ENCODE results near the gene PTPRJ. TPM values are rescaled to one million over a fixed set of nuclear protein-coding genes. Genes with fewer than 3 reads are reported as not detected.

The PTPRJ gene
- total and polyA plus RNA-seq, 9 of the 15 experiments (the other 6 are each of a cell fraction or from before 2014, with no cell fraction given) = 0.56 to 10.7 (median 4.8) TPM

DNA sequence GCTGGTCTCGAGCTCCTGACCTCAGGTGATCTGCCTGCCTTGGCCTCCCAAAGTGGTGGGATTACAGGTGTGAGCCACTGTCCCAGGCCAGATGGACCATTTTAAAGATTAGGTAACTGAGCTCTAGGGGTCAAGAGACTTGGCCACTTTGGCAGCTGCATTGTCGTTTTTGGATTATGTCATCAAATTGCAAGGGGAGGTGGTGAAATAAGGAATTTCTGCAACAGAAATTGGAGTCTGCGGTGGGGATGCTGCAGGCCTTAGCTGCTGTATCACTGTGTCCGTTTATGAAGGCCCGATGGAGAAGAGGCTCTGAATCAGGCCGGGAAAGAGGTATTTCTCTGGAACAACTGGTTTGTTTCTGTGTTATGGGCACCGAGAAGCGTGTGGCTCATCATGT is 34.6 kb downstream of the PTPRJ start:
- H3K27ac ChIP-seq (ENCODE audit: extremely low read depth, low read depth, low read length) = no peak overlapping the region
- FAIRE-seq (no peak), ATAC-seq (no peak), DNase-seq (ENCODE audit: extremely low read depth in 1 of 4, low spot score in 3 of 4) (no peak)
- TF ChIP-seq HLTF (IDR thresholded peaks at IDR 0.05) (no peak), HNRNPK (IDR thresholded peaks at IDR 0.05; ENCODE audit: low read depth, low read length, poor library complexity, severe bottlenecking) (no peak), NELFE (IDR thresholded peaks at IDR 0.05; ENCODE audit: insufficient read depth, insufficient read length) (no peak), ZNF561 (CRISPR knock-in tag; conservative IDR thresholded peaks at IDR 0.05) (no peak), IRF1 (CRISPR knock-in tag; IDR thresholded peaks at IDR 0.05; ENCODE audit: borderline replicate concordance) (no peak), RB1 (IDR thresholded peaks at IDR 0.05; ENCODE audit: low read depth) (no peak)
- TF ChIP-seq, protein P1, sequence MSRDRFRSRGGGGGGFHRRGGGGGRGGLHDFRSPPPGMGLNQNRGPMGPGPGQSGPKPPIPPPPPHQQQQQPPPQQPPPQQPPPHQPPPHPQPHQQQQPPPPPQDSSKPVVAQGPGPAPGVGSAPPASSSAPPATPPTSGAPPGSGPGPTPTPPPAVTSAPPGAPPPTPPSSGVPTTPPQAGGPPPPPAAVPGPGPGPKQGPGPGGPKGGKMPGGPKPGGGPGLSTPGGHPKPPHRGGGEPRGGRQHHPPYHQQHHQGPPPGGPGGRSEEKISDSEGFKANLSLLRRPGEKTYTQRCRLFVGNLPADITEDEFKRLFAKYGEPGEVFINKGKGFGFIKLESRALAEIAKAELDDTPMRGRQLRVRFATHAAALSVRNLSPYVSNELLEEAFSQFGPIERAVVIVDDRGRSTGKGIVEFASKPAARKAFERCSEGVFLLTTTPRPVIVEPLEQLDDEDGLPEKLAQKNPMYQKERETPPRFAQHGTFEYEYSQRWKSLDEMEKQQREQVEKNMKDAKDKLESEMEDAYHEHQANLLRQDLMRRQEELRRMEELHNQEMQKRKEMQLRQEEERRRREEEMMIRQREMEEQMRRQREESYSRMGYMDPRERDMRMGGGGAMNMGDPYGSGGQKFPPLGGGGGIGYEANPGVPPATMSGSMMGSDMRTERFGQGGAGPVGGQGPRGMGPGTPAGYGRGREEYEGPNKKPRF (IDR thresholded peaks at IDR 0.05; ENCODE audit: low read depth, low read length) = no peak
- no peak overlapping the region for H3K4me3 ChIP-seq
- WGBS (ENCODE audit: insufficient coverage, low coverage, missing lambda C conversion rate) = 41% methylated on average over 8 of the region's 8 CpGs
- POLR2A ChIA-PET = interaction anchor here (0.7 to 1.5 kb wide), 7 partner anchors 8 to 99 kb away, joined by 3 to 4 read pairs (median 3); no protein-coding TSS in a partner anchor
- BruUV-seq (replicated peaks) = no TSS peak
- H3K4me2 ChIP-seq (ENCODE audit: insufficient read depth, low read length) = no peak overlapping the region
- H3K9me3 ChIP-seq (replicated peaks; ENCODE audit: control insufficient read depth, insufficient read depth, low read depth, low read length) = no peaks in the 10 kb centered on the region
- no peaks in the 10 kb centered on the region for H3K79me2 ChIP-seq (ENCODE audit: control insufficient read depth, insufficient read depth, low read length)
- H3K9me1 ChIP-seq (ENCODE audit: control insufficient read depth, insufficient read depth, low read length) = no peaks in the 10 kb centered on the region
- no peak overlapping the region for H2AFZ ChIP-seq (ENCODE audit: low read depth, low read length)
- H3K27me3 ChIP-seq (ENCODE audit: control insufficient read depth in 2 of 2, insufficient read depth in 2 of 2, low read length in 2 of 2) = no peaks in the 10 kb centered on the region
- no peak overlapping the region for H3K9ac ChIP-seq (ENCODE audit: insufficient read depth in 1 of 2, low read depth in 2 of 2, low read length in 2 of 2)
- in situ Hi-C loops (cut with MboI) (no loop called here), intact Hi-C loops (cut with micrococcal nuclease) (no loop called here)
- H4K20me1 ChIP-seq (replicated peaks; ENCODE audit: control insufficient read depth, insufficient read depth, low read length) = 0 out of 2 replicates have a peak, but pooled peaks cover 4% of the 10 kb centered on the region
- peaks cover 9 to 11% of the 10 kb centered on the region in 2 experiments; a peak in 4 of 5 replicates for H3K4me1 ChIP-seq (replicated peaks in 1 of 2; ENCODE audit: control insufficient read depth in 2 of 2, insufficient read depth in 2 of 2, low read length in 2 of 2)
- no peaks in the 10 kb centered on the region for H3K36me3 ChIP-seq (ENCODE audit: control insufficient read depth, insufficient read depth, low read length)
- CTCF ChIA-PET (ENCODE audit: low intra/inter-chr PET ratio) = no interaction called here

All from K562 (cell line).